GM15510 (cell line): ENCODE data around the gene DIPK1B.

Experiments used
- POLR2A ChIP-seq: IDR thresholded peaks from 3 replicates; pipeline ENCODE4 v1.6.1; 2011; ENCODE audit warnings: borderline replicate concordance; ENCODE audit not compliant: insufficient read length; ENCODE audit errors: extremely low read depth

Gene DIPK1B

GRCh38 chr9:136711751-136712689 lies at the start of gene DIPK1B:
Gene DIPK1B, plus strand, starts transcription at chr9:136712572. Its CDS starts 94 bp downstream, at chr9:136712666.
- TF ChIP-seq POLR2A, result no peak

GRCh38 chr9:136662656-136663581 lies 49.5 kb upstream of the DIPK1B start, which contains the start of gene EGFL7:
Gene EGFL7, plus strand, starts transcription at chr9:136662916. Its CDS starts 5,367 bp downstream, at chr9:136668283.
- TF ChIP-seq POLR2A, result no peak

DNA sequence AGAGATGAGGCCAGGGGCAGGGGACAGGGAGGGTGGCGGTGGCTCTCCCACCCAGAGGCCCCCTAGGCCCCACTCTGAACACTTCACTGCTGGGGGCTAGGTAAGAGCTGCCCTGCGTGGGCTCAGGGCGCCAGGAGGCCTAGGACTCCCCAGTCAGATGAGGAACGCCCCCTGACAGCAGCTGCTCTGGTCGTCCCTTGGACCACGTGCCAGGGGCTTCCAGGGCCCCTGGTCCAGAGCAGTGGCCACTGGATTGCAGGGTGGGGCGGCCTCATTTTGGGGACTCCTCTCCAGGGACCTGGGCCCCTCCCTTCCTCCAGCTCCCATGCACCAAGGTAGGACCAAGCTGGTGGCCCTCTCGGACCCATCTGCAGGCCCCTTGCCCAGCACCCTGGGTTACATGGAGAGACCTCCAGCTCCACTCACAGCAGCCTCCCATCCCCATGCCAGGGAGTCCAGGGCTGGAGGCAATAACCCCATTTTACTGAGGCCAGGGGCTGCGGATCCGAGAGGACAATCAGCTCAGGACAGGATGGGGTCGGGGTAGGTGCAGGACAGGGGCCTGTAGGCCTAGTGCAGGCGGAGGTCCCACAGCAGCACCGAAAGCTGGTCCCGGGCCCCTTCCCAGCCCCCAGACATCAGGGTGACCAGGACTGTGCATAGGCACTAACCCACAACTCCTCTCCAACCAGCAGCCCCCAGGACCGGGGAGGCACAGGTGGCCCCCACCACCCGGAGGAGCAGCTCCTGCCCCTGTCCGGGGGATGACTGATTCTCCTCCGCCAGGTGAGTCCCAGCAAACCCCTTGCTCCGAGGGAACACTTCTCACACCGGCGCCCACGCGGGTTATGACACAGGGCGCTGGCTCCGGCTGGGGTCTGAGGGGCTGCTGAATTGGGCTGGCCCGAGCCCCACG lies 48.1 kb upstream of the DIPK1B start:
- TF ChIP-seq POLR2A, result no peak

DNA sequence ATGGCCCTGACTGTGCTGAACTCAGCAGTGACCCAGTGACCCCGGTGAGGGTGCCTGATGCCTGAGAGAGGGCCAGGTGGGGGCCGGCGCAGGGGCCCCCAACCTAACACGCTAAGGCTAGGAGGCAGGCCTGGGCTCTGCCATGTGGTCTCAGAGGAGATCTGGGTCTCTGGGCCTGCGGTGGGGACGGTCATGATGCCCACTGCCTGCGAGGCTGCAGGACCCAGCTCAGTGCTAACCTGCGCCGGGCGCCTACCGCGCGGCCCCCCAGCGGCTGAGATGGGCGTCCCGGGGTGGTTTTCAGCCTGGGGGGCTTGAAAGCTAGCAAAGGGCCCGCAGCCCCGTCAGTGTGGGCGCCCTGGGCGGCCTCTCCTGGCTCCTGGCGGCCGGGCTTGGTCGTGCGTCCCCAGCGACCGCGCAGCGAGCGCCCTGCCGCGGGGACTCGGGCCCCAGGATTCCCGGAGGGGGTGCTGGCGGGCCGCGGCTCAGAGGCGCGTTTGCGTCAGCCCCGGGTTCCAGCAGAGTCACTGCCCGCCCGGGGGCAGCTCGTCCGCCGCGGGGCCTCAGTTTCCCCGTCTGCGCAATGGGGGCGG lies 47.2 kb upstream of the DIPK1B start:
- no peak for TF ChIP-seq POLR2A

GRCh38 chr9:136665704-136666371 lies 46.5 kb upstream of the DIPK1B start:
- no peak for TF ChIP-seq POLR2A

DNA sequence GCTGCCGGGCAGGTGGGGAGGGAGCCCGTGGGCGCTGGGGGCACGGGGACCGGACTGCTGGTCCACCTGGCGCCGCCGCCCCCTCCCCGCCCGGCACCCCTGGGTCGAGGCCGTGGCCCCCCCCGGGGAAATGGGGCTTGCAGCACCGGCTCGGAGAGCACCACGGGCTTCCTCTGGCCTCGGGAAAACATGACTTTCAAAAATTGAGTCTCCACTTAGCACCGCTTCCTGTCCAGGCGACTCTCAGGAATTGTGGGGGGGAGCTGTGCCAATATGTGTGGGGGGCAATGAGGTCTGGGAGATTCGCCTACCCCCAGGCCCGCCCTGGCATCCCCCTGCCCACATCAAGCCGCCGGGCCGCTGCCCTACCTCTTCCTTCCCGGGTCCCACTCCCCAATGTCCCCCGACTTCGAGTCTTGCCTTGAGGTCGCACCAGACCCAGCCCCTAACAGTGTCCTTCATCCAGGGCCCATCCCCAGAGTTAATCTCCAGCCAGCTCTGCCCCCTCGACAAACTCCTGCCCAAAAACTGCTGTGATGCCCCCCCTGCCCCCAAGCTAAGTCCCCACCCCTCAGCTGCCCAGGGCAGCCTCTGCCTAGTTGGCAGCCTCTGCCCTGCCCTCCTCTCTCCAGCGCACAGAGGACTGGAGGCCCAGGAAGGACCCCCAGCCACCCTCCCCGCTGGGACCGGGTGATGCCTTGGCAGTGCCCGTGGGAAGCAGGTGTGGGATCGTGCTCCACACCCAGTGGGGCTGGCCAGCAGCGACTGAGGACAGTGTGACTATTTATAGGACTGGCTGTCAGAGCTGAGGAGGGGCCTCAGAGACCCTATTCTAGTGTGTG lies 45.8 kb upstream of the DIPK1B start:
- no peak for TF ChIP-seq POLR2A

GRCh38 chr9:136667214-136667939 lies 45.0 kb upstream of the DIPK1B start:
- TF ChIP-seq POLR2A, result no peak

DNA sequence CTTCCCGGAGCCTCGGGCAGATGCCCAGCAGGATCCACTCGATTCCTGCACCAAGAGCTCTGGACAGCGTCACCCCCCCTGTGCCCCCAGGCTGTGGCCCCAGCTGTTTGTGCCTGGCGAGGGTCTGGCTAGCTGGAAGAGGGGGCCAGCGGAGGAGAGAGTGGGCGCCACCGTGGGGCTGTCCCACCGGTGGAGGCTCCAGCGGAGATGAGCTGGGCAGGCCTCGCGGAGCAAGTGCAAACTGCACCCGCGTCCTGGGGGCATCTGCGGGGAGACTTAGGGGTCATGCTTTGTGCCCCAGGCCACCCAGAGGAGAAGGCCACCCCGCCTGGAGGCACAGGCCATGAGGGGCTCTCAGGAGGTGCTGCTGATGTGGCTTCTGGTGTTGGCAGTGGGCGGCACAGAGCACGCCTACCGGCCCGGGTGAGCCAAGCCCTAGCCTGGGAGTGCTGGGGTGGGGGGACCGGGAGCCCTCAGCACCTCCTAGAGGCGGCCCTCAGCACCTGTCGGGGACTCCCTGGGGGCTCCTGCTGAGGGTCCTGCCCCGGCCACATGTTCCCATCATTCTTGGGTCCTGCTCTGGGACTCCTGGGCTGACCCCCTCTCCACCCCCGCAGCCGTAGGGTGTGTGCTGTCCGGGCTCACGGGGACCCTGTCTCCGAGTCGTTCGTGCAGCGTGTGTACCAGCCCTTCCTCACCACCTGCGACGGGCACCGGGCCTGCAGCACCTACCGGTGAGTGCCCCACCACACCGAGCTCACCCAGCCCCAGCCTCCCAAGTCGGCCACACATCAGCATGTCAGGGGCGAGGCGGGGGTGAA lies 44.2 kb upstream of the DIPK1B start:
- TF ChIP-seq POLR2A, result no peak

DNA sequence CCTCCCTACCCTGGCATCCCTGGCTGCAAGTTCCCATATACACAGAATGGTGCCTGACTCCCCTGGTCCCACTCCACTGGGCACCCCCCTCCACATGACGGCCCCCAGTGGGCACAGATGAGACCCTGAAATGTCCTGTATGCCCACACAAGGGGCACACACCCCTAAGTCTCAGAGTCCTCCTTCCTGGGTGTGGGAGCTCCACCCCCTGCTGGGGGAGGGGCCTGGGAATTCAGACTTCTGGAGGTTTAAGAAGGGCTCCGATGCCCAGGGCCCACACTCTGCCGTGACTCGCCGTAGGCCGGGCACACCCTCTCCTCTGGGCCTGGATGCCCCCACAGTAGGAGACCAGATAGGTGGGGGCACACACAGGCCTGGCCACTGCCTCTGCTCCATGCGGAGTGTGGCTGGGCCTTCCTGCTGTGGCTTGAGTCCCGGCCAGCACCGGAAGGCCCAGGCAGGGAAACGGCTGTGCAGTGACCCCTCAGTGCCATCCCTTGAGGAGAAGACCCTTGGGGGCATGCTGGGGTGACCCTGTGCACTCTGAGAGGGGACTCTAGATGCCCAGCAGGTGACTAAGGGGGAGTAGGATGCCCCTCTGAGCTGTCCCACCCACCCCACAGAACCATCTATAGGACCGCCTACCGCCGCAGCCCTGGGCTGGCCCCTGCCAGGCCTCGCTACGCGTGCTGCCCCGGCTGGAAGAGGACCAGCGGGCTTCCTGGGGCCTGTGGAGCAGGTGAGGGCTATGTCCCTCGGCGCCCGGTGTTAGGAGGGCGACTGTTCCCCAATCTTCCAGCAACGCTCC lies 43.2 kb upstream of the DIPK1B start:
- TF ChIP-seq POLR2A, result no peak

DNA sequence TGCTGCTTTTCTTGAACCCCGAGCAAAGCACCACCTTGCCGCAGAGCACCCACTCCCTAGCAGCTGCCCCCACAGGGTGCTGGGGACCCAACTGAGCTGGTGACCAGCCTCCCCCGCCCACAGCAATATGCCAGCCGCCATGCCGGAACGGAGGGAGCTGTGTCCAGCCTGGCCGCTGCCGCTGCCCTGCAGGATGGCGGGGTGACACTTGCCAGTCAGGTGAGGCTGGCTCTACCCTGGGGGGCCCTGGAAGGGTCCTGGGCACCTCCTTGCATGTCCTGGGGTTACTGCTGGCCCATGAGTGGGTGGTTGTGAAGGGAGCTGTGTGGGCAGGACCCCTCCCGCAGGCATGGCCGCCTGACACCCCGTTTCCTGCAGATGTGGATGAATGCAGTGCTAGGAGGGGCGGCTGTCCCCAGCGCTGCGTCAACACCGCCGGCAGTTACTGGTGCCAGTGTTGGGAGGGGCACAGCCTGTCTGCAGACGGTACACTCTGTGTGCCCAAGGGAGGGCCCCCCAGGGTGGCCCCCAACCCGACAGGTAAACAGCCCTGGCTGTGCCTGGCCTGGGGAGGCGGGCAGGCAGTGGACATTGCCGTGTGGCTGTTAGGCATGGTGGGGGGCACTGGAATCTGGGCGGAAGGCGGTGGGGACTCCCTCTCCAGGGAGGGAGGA lies 42.4 kb upstream of the DIPK1B start:
- TF ChIP-seq POLR2A, result no peak
